ENCODE results near the gene GLRA2.

Gene GLRA2

DNA sequence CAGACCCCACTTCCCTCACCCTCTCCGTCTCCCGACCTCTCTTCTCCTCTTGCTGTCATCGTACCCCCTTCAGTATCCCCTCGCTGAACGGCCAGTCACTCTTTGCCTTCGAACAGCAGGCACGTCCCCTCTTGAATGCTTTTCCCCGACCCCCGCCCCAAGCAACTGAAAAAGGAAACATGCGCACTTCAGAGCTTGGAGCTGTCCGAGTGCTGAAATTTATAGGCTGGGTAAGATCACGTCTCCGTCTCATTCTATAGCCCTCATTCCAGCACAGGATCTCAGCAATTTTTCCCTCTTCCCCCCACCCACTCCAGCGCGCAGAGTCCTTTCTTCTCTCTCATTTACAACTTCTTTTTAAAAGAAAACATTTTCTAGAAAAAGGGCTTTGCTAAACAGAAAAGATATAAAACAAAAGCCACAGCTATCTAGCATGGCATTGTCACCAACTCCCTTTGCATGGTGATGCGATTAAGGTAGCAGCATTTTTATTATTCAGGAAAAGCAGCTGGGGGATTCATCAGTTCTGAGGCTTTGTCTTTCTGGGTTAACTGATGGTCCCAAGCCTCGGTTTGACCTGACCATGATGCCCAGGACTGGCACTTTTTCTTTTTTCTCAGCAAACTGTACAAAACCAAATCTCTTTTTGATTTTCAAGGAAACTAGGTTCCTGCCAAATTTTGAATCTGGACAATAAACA is at the start of gene GLRA2:
Gene GLRA2, plus strand, starts transcription at position 247 of the 700 bp plus-strand sequence. CDS start 522 bp downstream, outside the sequence.
- DNase-seq (ENCODE audit: low read depth) = no peak

DNA sequence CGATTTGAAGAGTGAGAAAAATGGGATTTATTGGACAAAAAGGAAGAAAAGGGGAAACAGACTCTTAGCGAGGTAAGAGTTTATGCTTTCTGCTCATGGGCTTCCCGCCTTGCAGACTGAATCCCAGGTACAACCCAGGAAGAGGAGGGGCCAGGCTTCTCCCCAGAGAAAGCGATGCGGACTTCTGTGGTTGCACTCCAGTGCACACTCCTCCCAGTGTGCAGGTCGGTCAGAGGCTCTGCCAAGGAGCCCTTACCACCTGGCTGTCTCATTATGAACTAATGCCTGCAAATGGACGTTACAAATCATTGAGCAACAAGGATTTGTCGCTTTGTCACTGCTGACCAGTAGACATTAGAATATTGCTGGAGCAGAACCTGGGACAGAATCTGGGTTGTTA is 39.9 kb upstream of the GLRA2 start:
- no peak for DNase-seq (ENCODE audit: low read depth)

DNA sequence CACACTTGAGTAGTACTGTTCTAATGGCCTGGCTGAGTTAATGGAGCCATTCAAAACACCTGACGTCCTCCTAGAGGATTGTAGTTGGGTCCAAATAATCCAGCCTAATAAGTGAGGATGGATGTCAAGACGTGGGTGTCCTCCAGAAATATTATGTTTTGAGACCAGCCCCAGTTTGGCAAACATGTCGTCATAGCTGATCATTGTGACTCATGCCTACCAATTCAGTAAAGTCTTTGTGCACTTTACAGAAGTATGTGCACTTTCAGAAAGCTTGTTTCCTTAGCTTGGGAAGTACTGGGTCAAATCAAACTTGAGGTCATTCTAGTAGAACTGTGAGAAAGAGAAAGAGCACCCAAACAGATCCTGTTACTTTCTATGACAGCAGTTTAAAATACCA is 37.6 kb upstream of the GLRA2 start:
- no peak for DNase-seq (ENCODE audit: low read depth)

- DNase-seq (ENCODE audit: low read depth) = no peak
Observed at GRCh38 chrX:14496674-14497073, 32.7 kb upstream of the GLRA2 start.

DNA sequence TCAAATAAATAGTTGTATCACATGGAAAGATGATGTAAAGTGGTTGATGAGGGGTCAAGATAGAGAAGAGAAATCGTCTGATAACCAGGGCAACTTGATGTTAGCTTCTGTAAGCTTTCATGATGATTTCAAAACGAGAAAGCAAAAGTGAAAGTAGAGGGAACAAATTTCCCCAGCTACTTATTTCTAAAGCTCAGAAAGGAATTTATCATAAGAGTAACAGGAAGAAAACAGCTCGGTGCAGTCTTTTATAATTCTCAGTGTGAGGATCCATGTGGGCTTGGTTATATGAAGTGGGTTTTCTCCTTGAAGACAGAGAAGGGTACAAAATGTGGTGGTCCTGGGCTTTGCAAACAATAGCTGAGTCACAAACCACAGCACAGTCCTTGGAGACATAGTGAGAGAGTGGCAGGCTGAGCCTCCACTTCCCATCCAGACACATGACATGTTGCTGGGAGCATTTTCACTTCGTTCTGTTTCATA is 32.1 kb upstream of the GLRA2 start:
- no peak for DNase-seq (ENCODE audit: low read depth)

- DNase-seq (ENCODE audit: low read depth) = no peak
Observed at GRCh38 chrX:14501327-14501726, 28.0 kb upstream of the GLRA2 start.

- no peak for DNase-seq (ENCODE audit: low read depth)
Observed at GRCh38 chrX:14504960-14505538, 24.3 kb upstream of the GLRA2 start.

GRCh38 chrX:14505648-14506047 is 23.7 kb upstream of the GLRA2 start:
- DNase-seq (ENCODE audit: low read depth) = no peak

- no peak for DNase-seq (ENCODE audit: low read depth)
Observed at GRCh38 chrX:14506866-14507265, 22.5 kb upstream of the GLRA2 start.

DNA sequence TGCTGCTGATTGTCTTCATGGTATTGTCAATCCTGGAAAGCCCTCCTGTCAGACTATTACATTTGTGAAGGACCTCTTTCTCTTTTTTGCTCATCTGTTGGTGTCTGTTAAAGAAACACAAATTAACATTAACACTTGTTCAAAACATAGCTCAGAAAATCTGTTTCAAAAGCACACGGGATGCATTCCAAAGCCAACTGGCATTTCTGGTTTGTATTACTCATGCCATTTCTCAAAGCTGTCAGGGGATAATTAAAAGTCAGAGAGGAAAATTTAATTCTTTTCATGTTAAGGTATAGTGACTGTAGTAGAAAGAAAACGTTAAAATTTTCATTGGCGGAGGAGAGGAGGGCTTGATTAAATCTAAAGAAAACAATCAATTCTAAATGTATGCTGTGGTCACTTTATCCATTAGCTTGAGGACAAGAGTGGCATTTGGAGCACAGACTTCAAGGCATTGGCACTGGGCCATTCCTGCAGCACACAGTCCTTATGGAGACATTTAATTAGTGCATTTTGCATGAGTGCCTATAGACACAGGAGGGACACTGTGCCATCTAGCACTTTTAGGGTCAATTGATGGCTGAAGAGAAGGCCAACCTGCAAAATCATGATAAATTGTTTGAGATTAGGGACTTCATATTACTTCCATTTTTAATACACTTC is 21.2 kb upstream of the GLRA2 start:
- DNase-seq (ENCODE audit: low read depth) = no peak

DNA sequence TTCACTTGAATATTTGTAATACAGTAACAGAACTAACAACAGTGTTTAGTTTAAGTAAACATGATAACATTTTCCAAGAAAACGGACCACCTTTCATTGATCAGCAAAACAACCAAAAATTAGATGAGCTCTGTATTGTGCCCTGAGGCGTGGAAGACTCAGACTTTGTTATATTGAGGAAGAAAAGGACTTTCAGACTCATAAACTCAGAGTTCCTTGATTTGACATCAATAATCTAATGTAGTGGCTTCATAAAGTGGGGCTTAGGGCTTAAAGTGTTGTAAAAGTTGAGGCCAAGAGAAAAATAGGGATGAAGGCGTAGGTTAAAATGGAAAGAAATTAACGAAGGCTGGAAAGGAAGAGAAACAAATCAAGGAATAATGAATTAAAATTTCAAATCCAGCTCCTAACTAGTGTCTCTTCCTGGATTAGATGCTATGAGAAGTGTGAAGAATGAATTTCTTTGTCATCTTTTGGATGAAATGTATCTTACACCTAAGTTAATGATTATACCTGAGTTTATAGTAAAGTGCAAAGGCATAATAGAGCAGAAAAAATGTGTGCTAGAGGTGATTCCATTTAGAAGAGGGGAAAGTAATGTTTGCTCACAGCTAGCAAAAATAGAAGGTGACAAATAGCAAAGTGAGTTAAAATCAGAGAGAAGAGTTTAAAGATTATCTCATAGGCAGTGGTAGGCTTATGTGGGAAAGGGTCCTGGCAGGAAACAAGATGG is 19.8 kb upstream of the GLRA2 start:
- DNase-seq (ENCODE audit: low read depth) = no peak

DNA sequence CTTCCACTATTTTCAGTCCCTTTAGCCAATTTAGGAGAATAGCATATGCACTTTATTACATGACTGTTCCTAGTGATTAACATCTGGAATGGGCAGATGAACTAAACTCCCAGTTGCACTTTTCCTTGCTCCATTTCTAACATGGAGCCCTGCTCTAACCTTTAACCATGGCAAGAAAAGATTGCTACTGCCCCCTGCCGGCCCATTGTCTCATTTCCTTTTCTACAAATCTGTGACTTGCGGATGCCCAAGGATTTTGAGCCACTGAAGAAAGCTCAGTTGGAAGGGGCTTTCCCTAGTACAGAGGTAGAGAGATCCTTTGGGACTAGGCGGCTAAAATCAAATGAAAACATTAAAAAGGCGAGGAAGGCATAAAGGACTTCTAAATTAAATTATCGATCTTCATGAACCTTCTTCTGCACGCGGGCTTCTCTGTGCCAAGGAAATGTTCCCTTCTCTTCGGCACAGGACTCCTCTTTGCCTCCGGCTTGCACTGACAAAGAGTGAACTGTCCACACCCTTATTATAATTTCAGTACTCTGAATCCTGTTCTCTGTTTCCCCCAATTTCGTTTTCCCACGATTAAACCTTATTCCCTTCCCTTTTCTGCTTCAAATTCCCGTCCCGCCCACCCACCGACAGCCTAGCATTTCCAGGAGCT is 577 bp upstream of the GLRA2 start:
- peak; percentile 9 for DNase-seq (ENCODE audit: low read depth)

GRCh38 chrX:14533867-14534266 is 4.5 kb downstream of the GLRA2 start:
- DNase-seq (ENCODE audit: low read depth) = no peak

DNA sequence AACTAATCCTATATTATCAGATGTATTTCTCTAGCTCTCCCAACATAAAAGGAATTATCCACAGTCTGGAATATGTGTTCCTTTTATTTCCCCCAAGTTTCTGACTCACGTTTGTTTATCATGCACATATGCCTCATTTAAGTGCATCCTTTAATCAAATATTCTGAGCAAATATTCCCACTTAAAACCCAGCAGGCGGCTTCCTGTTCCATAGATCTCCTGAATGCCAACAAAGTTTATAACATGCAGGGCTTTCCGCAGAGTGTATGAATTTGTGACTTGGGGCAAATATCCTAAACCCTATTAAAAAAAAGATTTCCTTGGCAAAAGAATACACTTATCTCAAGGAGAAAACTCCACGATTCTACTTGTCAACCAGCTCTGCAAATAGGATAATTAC is 16.9 kb downstream of the GLRA2 start:
- DNase-seq (ENCODE audit: low read depth) = no peak

- no peak for DNase-seq (ENCODE audit: low read depth)
Observed at GRCh38 chrX:14554131-14554715, 24.9 kb downstream of the GLRA2 start.

DNA sequence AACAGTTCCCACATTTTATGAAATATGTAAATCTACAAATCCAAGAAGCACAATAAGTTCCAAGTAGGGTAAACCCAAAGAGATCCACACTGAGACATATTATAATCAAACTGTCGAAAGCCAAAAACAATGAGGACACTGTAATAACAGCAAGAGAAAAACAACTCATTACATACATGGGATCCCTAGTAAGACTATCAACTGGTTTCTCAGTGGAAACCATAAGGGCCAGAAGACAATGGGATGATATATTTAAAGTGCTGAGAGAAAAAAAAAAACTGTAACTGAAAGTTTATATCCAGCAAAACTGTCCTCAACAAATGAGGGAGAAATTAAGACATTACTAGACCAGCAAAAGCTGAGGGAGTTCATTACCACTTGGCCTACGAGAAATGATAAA is 34.7 kb downstream of the GLRA2 start:
- no peak for DNase-seq (ENCODE audit: low read depth)

DNA sequence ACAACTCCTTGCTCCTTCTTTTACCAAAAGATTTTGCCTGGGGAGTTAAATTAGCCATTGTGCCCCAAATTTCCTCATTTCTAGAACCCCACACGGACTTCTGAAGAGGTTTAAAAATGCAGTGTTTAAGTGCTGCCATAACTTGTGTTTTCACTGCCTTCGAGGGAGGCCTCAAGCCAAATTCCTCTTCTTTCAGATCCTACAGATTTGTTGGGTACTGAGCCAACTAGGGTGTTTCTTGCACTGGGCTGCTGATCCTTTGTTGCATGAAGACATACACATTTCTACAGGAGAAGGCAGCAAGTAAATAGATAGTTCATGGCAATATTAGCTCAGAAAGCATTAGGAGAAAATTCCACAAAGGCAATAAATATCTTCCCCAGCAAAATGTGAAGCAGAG is 43.8 kb downstream of the GLRA2 start:
- no peak for DNase-seq (ENCODE audit: low read depth)

DNA sequence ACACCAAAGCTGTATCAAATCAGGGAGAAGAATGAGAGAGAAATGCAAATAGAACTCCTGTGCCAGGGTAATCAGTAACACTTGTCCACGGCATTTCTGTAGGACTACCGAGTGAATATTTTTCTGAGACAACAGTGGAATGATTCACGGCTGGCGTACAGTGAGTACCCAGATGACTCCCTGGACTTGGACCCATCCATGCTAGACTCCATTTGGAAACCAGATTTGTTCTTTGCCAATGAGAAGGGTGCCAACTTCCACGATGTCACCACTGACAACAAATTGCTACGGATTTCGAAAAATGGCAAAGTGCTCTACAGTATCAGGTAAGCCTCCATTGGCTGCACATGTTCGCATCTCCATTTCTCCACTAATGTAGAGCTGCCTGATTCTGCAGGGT is 51.7 kb downstream of the GLRA2 start:
- DNase-seq (ENCODE audit: low read depth) = no peak

GRCh38 chrX:14584548-14584947 is 55.2 kb downstream of the GLRA2 start:
- no peak for DNase-seq (ENCODE audit: low read depth)

- no peak for DNase-seq (ENCODE audit: low read depth)
Observed at GRCh38 chrX:14590216-14590615, 60.9 kb downstream of the GLRA2 start.

DNA sequence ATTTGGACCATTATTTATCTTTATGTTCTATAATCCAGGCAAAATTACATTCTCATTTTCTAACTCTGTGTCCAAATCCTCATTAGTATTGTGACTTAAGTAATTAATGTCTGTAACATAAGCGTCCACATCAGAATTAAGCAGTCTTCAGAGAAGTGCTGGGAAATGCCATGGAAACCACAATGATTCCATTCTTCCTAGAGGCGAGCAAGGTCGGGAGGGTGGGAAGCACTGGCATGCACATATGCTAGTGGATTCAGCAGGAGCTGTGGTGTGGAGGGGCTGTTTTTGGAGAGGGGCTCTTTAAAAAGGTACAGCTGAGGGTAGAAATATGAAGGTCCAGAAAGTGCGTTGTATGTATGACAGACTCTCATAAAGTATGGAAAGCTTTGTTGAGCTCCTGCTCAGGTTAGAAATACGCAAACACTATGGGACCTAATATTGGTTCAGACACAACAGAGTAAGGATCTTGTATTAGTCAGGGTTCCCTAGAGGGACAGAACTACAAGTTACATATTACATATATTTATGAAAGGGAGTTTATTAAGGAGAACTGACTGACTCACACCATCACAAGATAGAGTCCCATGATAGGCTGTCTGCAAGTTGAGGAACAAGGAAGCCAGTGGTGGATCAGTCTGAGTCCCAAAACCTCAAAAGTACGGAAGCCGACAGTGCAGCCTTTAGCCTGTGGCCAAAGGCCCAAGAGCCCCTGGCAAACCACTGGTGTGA is 61.5 kb downstream of the GLRA2 start:
- no peak for DNase-seq (ENCODE audit: low read depth)
